Fibroblast of mammary gland (primary cell): Measurements from ENCODE around the gene PAIP1.

Experiments
- DNase-seq: peaks from one replicate; pipeline ENCODE4 v3.0.0-alpha.2; 2010; ENCODE audit warnings: low read depth
- H3K4me3 ChIP-seq: 2 replicates; pipeline ENCODE4 v1.5.1; 2011; ENCODE audit warnings: low read depth, mild to moderate bottlenecking, low read length, moderate library complexity; ENCODE audit not compliant: control insufficient read depth
- TF ChIP-seq, protein P1 (sequence below): conservative IDR thresholded peaks from 2 replicates; pipeline ENCODE4 v1.5.1; 2011; ENCODE audit warnings: low read depth, low read length, inconsistent platforms; ENCODE audit not compliant: control insufficient read depth, insufficient read depth

Gene PAIP1

DNA sequence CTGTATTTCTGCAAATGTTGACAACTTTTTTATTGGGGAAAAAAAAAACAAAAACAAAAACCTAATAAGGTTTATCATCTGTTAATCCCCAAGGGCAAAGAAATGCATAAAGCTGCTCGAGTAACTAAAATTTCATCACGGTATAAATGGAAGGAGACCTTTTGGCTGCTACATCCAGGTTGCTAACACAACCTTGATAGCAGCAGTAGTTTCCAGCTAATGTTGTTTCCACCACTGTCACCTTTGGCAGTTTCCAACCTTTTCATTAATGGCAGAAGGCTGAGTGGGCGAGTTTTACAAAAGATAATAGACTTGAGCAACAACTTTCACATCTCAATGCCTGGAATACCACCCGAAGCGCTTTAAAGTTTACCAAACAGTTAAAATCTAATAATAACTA lies 8.5 kb downstream of the PAIP1 start:
- TF ChIP-seq, protein P1, sequence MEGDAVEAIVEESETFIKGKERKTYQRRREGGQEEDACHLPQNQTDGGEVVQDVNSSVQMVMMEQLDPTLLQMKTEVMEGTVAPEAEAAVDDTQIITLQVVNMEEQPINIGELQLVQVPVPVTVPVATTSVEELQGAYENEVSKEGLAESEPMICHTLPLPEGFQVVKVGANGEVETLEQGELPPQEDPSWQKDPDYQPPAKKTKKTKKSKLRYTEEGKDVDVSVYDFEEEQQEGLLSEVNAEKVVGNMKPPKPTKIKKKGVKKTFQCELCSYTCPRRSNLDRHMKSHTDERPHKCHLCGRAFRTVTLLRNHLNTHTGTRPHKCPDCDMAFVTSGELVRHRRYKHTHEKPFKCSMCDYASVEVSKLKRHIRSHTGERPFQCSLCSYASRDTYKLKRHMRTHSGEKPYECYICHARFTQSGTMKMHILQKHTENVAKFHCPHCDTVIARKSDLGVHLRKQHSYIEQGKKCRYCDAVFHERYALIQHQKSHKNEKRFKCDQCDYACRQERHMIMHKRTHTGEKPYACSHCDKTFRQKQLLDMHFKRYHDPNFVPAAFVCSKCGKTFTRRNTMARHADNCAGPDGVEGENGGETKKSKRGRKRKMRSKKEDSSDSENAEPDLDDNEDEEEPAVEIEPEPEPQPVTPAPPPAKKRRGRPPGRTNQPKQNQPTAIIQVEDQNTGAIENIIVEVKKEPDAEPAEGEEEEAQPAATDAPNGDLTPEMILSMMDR: no peak
- no peak for DNase-seq
- no peak overlapping the region for H3K4me3 ChIP-seq

DNA sequence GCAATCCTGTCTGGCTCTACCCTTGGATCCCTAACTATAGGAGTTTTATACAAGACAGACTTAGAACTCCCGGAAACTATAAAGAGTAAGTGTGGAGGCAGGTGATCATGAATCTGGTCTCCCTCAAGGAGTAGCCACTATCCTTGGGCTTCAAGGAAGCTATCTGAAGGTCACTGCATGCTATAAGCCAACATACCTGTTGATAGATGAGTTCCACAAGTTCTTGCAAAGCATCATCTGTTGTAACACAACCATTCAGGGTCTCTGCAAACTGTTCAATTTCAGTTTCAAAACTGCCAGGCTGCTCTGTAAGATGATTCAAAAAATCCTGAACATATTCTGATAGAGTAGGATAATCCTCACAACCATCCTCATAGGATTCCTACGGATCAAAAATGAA lies 9.3 kb downstream of the PAIP1 start:
- no peak for DNase-seq
- H3K4me3 ChIP-seq: no peak overlapping the region
- TF ChIP-seq, protein P1: no peak

DNA sequence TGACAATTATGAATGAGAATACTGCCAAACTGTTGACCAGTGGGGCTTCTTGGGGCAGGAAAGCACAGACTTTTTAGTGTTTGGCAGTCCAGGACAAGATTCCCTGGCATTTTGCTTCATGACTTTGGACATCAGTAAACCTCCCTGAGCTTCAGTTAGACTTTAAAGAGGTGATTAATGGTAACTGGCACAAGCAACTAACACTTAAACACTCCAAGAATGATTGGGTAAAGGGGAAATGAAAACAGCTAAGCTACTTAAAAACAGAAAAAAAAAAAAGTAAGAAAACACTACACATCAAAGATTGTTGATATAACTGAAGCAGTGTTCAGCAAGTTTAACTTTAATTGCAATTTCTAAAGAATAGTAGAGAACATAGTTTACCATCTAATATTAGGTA lies 13.4 kb downstream of the PAIP1 start:
- peak; percentile 30 for DNase-seq
- TF ChIP-seq, protein P1: no peak
- H3K4me3 ChIP-seq: no peak overlapping the region

DNA sequence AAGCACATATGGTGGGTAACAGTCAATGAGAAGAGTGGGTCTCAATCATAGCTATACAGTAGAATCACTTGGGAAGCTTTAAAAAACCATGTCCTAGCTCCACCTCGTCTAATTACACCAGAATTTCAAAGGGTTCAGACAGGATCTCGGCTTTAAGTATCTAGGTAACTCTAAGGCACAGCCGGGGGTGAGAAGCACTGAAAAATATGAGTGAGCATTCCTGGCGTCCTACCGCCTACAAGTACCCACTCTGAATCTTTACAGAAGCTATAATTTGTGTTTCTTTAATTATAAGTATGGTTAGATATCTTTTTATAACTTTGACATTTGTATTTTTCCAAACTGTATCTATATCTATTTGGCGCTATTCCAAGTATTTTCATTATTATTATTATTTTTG lies 16.1 kb downstream of the PAIP1 start:
- no peak for DNase-seq
- no peak overlapping the region for H3K4me3 ChIP-seq
- TF ChIP-seq, protein P1: no peak

DNA sequence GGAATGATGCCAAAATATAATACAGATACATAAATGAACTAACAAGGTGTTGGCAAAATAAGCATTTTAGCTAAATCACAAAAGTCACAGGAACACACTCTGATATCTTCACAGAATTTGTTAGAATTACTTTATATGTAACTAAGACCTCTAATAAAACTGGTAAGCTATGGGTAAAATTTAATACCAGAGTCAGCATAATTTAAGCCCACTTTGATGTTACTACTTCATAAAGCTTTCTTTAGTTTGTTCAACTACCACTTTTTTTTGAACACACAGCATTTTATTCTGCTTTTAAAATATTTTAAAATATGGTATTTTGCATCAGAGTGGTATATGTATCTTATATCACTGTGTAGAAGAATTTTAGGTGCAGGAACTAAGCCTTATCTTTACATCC lies 19.9 kb downstream of the PAIP1 start:
- DNase-seq: no peak
- TF ChIP-seq, protein P1: no peak

DNA sequence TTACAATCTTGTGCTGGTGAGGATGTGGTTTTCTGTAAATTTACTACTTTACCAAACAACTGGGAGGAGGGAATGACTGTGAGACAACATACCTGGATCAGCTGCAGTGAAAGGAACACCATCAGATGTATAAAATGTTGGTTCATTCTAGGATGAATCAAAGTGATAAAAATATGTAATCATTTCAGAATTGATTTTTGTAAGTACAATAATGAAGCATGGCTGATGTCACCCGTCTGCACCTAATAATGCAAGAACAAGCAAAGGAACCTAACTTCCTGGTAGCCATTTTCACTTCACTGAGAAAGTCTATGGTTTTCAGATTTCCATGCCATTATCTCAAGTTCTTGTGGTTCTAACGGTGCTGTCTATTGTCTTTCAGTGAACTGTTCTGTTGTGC lies 23.2 kb downstream of the PAIP1 start:
- TF ChIP-seq, protein P1: no peak
- no peak for DNase-seq

More for the DNA sequence above, 19.9 kb downstream of the PAIP1 start:
- no peak overlapping the region for H3K4me3 ChIP-seq

DNA sequence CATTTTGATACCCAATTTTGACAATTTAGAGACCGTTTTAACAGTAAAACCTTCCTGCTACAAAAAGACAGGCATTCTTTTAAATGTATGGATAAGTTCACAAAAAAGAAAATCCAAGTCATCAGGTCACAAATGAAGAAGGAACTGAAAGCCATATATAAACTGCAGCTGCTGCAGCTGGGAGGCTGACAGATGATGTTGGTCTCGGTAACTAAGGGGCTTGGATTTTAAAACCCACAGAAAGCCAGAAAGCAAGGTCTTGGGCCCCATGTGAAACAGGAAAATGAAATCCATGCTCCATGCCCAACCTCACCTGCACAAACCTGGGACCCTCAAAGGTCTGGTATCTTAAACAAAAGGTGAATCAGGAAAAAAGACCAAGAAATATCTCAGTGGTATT lies 26.2 kb downstream of the PAIP1 start:
- no peak for DNase-seq
- TF ChIP-seq, protein P1: no peak
- H3K4me3 ChIP-seq: no peak overlapping the region

More for the DNA sequence above, 23.2 kb downstream of the PAIP1 start:
- H3K4me3 ChIP-seq: no peak overlapping the region
